ENCODE measurements around the gene PRELID3B. TPM values are rescaled to one million over a fixed set of nuclear protein-coding genes. Genes with fewer than 3 reads are reported as not detected.

Gene PRELID3B
- total RNA-seq, 6 donors from 2014 or later, result 5.2 to 77.1 (median 46.0) TPM

GRCh38 chr20:59002388-59002787 is 40.2 kb downstream of the PRELID3B start:
- no peaks in the 10 kb centered on the region for H3K27me3 ChIP-seq
- H3K36me3 ChIP-seq, result peaks cover 17 to 57% (median 46%) of the 10 kb centered on the region in 4 donors
- 93% methylated on average over 7 of the region's 8 CpGs for WGBS, 2 donors
- peak overlapping the region in 1 of 4 donors; percentile 36 for H3K27ac ChIP-seq
- ATAC-seq (ENCODE audit: low FRiP score in 2 of 2) (no peak), DNase-seq (peak in 1 of 2 donors; percentile 47)
- H3K4me3 ChIP-seq, result no peak overlapping the region
- TF ChIP-seq, protein P1, sequence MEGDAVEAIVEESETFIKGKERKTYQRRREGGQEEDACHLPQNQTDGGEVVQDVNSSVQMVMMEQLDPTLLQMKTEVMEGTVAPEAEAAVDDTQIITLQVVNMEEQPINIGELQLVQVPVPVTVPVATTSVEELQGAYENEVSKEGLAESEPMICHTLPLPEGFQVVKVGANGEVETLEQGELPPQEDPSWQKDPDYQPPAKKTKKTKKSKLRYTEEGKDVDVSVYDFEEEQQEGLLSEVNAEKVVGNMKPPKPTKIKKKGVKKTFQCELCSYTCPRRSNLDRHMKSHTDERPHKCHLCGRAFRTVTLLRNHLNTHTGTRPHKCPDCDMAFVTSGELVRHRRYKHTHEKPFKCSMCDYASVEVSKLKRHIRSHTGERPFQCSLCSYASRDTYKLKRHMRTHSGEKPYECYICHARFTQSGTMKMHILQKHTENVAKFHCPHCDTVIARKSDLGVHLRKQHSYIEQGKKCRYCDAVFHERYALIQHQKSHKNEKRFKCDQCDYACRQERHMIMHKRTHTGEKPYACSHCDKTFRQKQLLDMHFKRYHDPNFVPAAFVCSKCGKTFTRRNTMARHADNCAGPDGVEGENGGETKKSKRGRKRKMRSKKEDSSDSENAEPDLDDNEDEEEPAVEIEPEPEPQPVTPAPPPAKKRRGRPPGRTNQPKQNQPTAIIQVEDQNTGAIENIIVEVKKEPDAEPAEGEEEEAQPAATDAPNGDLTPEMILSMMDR (IDR thresholded peaks at IDR 0.05), result no peak
- no peak for TF ChIP-seq POLR2A (IDR thresholded peaks at IDR 0.05)
- TF ChIP-seq EP300 (IDR thresholded peaks at IDR 0.05), result no peak
- TF ChIP-seq POLR2AphosphoS5 (IDR thresholded peaks at IDR 0.05), result no peak
- peaks cover 28 to 34% (median 30%) of the 10 kb centered on the region in 4 donors for H3K4me1 ChIP-seq
- no peaks in the 10 kb centered on the region for H3K9me3 ChIP-seq

DNA sequence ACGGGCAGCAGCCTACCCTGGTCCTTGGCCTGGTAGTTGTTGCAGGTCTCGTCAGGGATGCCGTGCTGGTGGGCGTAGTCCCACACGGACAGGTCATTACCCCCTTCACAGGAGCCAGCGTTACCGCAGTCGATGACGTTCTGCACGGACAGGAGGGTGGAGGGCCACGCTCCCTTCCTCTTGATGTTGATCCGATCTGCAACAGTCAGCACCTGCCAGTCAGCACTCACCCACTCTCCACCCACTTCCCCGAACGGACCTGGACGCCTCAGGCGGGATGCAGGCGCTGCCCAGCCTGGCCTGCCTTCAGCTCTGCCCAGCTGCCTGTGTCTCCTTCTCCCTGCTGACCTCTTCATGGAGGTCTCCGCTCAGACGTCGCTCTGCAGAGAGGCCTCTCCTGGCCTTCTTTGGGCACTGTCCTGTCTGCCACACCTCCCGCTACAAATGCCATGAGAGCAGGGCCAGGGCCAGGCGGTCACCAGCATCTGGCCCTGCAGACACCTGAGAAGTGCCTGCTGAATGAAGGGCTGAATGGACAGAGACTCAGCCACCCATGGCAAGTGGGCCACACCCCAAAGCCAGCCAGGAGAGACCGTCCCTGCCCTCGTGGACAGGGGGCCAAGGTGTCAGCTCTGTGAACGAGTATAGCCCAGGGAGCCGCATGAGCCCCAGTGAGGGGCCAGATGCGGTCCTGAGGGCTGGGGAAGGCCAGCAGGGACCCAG is 41.0 kb downstream of the PRELID3B start:
- no peaks in the 10 kb centered on the region for H3K9me3 ChIP-seq
- no peaks in the 10 kb centered on the region for H3K27me3 ChIP-seq
- WGBS, 2 donors, result 88 to 89% methylated on average over 21 to 25 of the region's 27 CpGs
- peaks cover 26 to 32% (median 28%) of the 10 kb centered on the region in 4 donors for H3K4me1 ChIP-seq
- H3K27ac ChIP-seq, result no peak overlapping the region
- TF ChIP-seq POLR2AphosphoS5 (IDR thresholded peaks at IDR 0.05) (no peak), EP300 (IDR thresholded peaks at IDR 0.05) (no peak), POLR2A (IDR thresholded peaks at IDR 0.05) (no peak)
- TF ChIP-seq, protein P1 (IDR thresholded peaks at IDR 0.05), result no peak
- H3K36me3 ChIP-seq, result peaks cover 22 to 65% (median 53%) of the 10 kb centered on the region in 4 donors
- no peak overlapping the region for H3K4me3 ChIP-seq
- ATAC-seq (ENCODE audit: low FRiP score in 2 of 2), result no peak
- peak in 1 of 2 donors; percentile 63 for DNase-seq

- Histone ChIP-seq H3K4me1 (peaks cover 22 to 27% (median 24%) of the 10 kb centered on the region in 4 donors), H3K4me3 (no peak overlapping the region), H3K9me3 (no peaks in the 10 kb centered on the region), H3K27ac (no peak overlapping the region), H3K27me3 (no peaks in the 10 kb centered on the region), H3K36me3 (peaks cover 28 to 70% (median 59%) of the 10 kb centered on the region in 4 donors)
- 86% methylated on average over 12 to 13 of the region's 13 CpGs for WGBS, 2 donors
- DNase-seq (no peak), ATAC-seq (ENCODE audit: low FRiP score in 2 of 2) (no peak)
- TF ChIP-seq EP300 (IDR thresholded peaks at IDR 0.05) (no peak), POLR2AphosphoS5 (IDR thresholded peaks at IDR 0.05) (no peak), POLR2A (IDR thresholded peaks at IDR 0.05) (no peak)
Observed at GRCh38 chr20:59001068-59001448, 41.5 kb downstream of the PRELID3B start.

GRCh38 chr20:59000326-59000725 is 42.3 kb downstream of the PRELID3B start:
- TF ChIP-seq EP300 (IDR thresholded peaks at IDR 0.05) (no peak), POLR2A (IDR thresholded peaks at IDR 0.05) (no peak), POLR2AphosphoS5 (IDR thresholded peaks at IDR 0.05) (no peak)
- TF ChIP-seq, protein P1 (IDR thresholded peaks at IDR 0.05), result no peak
- no peaks in the 10 kb centered on the region for H3K9me3 ChIP-seq
- no peak overlapping the region for H3K4me3 ChIP-seq
- no peak for DNase-seq
- H3K4me1 ChIP-seq, result peaks cover 14 to 20% (median 16%) of the 10 kb centered on the region in 4 donors
- no peak overlapping the region for H3K27ac ChIP-seq
- no peak for ATAC-seq (ENCODE audit: low FRiP score in 2 of 2)
- WGBS, 2 donors, result 65 to 76% methylated on average over 3 of the region's 3 CpGs
- H3K36me3 ChIP-seq, result peaks cover 28 to 77% (median 65%) of the 10 kb centered on the region in 4 donors
- H3K27me3 ChIP-seq, result no peaks in the 10 kb centered on the region

DNA sequence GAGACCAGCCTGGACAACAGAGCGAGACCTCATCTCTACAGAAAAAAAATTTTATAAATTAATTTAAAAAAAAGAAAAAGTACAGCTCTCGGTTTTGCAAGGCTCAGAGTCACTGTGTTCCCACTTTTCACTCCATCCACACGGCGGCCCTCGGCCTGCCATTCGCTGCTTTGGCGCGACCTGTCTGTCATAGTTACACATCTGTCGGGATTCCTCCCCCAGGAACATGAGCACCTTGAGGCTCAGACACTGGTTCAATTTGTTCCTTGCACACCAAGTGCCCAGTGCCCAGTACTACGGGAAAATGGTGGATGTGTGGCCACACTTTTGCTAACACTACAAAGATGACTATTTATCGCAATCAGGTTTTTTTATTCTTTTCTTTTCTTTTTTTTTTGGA is 43.9 kb downstream of the PRELID3B start:
- no peaks in the 10 kb centered on the region for H3K27me3 ChIP-seq
- ATAC-seq (ENCODE audit: low FRiP score in 2 of 2), result no peak
- H3K4me3 ChIP-seq, result no peak overlapping the region
- no peak overlapping the region for H3K27ac ChIP-seq
- no peaks in the 10 kb centered on the region for H3K9me3 ChIP-seq
- WGBS, 2 donors, result 94 to 97% methylated on average over 11 of the region's 11 CpGs
- TF ChIP-seq POLR2A (IDR thresholded peaks at IDR 0.05), result no peak
- no peak for TF ChIP-seq EP300 (IDR thresholded peaks at IDR 0.05)
- no peak for TF ChIP-seq POLR2AphosphoS5 (IDR thresholded peaks at IDR 0.05)
- TF ChIP-seq, protein P1 (IDR thresholded peaks at IDR 0.05), result no peak
- peak in 1 of 2 donors; percentile 47 for DNase-seq
- peaks cover 31 to 93% (median 77%) of the 10 kb centered on the region in 4 donors for H3K36me3 ChIP-seq
- peaks cover 0 to 3% (median under 1%) of the 10 kb centered on the region in 4 donors for H3K4me1 ChIP-seq

Measured in upper lobe of left lung (tissue), 6 donors.